GM18505 (cell line): Measurements from ENCODE around the gene CENPM.
"Not testable (repeated sequence)": the region's sequence is repeated elsewhere in the genome, so short reads cannot be mapped to it uniquely, and the experiment has no call there.

ENCODE experiments used
- ATAC-seq: cut with Tn5 transposase; IDR thresholded peaks from one replicate; pipeline ENCODE4 v1.9.1; 2021; ENCODE audit not compliant: unreplicated experiment
- POLR2A ChIP-seq: IDR thresholded peaks from 4 replicates; pipeline ENCODE4 v1.6.1; 2011; ENCODE audit warnings: borderline replicate concordance; ENCODE audit not compliant: insufficient read depth, insufficient read length; ENCODE audit errors: extremely low read depth

CENPM gene

GRCh38 chr22:41949297-41949965 is 2.5 kb upstream of the CENPM start:
- peak; percentile 37 for TF ChIP-seq POLR2A
- no peak for ATAC-seq

GRCh38 chr22:41948928-41949296 is 2.0 kb upstream of the CENPM start:
- not testable (repeated sequence) for ATAC-seq

GRCh38 chr22:41948142-41948541 is 1.2 kb upstream of the CENPM start:
- no peak for ATAC-seq
- TF ChIP-seq POLR2A, result no peak

GRCh38 chr22:41947424-41948080 is 600 bp upstream of the CENPM start:
- no peak for TF ChIP-seq POLR2A
- ATAC-seq, result no peak

GRCh38 chr22:41943661-41944209 is 3.2 kb downstream of the CENPM start:
- no peak for ATAC-seq
- TF ChIP-seq POLR2A, result no peak

GRCh38 chr22:41940832-41941765 is 5.9 kb downstream of the CENPM start:
- TF ChIP-seq POLR2A, result no peak
- no peak for ATAC-seq

- TF ChIP-seq POLR2A, result peak; percentile 85
- ATAC-seq, result peak; percentile 47
Observed at GRCh38 chr22:41939981-41940831, 6.7 kb downstream of the CENPM start.

GRCh38 chr22:41936894-41937169 is 10.1 kb downstream of the CENPM start:
- TF ChIP-seq POLR2A, result no peak
- ATAC-seq, result no peak

GRCh38 chr22:41935509-41935908 is 11.4 kb downstream of the CENPM start:
- no peak for ATAC-seq
- no peak for TF ChIP-seq POLR2A

GRCh38 chr22:41935015-41935351 is 12.0 kb downstream of the CENPM start:
- no peak for ATAC-seq
- TF ChIP-seq POLR2A, result no peak

GRCh38 chr22:41934284-41935014 is 12.5 kb downstream of the CENPM start:
- no peak for TF ChIP-seq POLR2A
- no peak for ATAC-seq

GRCh38 chr22:41933411-41934177 is 13.4 kb downstream of the CENPM start:
- ATAC-seq, result no peak

More at GRCh38 chr22:41933411-41934177, 13.4 kb downstream of the CENPM start:
- TF ChIP-seq POLR2A, result no peak
